ENCODE results near the gene ZDHHC17. TPM values are rescaled to one million over a fixed set of nuclear protein-coding genes. Genes with fewer than 3 reads are reported as not detected.
A peak's percentile ranks its signal among the peaks of the same experiment; 100 is the strongest.

ZDHHC17 gene
- total RNA-seq, 2 experiments from 2014 or later: 31.7 to 37.4 TPM

DNA sequence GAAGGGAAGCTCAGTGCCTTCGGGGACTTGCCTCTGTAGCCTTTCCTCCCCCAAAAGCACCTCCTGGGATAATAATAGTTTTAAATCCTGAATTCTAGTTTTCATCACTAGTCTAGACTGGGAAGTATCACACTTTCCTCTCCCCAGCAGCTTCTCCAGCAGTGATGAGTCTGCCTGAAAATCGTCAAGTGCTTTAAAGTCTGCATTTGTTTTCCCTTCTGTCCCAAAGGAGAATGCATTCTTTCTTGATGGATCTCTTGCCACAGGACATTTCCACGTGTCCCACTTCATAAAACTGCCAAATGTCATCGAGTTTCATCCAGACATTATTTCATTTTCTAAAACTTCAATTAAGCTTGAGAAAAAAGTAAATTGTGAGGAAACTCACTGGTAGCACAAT is 99.9 kb downstream of the ZDHHC17 start:
- POLR2A ChIA-PET: no interaction called here

DNA sequence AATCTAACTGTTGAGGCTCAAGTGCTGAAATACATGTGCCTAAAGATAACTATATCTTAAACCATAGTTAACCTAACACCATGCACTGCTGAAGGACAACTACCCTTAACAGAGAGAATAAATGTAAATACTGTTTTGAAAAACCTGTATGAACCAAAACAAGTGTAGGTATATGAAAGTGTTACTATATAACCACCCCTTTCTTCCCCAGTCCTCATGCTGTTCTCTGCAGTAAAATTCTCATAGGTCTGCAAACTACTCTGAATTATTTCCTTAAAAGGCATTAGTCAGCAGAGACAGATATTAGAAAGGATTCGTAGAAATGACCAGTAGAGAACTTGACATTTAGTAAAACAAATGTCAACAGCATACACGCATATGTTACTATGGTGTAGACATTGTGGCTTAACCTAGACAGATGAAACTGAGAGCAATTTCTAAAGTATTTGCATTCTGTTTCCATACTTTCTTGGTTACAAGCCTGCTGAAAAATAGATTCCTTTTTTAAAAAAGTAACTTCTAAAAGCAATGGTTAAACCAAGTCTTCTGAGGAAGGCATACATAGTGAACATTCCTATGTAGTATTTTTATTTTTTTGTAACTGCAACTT is 101.0 kb downstream of the ZDHHC17 start:
- no peaks in the 10 kb centered on the region for H3K9me3 Mint-ChIP-seq
- POLR2A ChIA-PET: no interaction called here

More for the DNA sequence above, 99.9 kb downstream of the ZDHHC17 start:
- no peak for ATAC-seq (ENCODE audit: low read depth)
- Mint-ChIP-seq H3K9me3 (no peaks in the 10 kb centered on the region), H3K4me1 (no peaks in the 10 kb centered on the region), H3K27ac (no peak overlapping the region), H3K4me3 (no peak overlapping the region), H3K36me3 (peaks cover 1% of the 10 kb centered on the region), H3K27me3 (peaks cover 5% of the 10 kb centered on the region)
- no peak for DNase-seq

DNA sequence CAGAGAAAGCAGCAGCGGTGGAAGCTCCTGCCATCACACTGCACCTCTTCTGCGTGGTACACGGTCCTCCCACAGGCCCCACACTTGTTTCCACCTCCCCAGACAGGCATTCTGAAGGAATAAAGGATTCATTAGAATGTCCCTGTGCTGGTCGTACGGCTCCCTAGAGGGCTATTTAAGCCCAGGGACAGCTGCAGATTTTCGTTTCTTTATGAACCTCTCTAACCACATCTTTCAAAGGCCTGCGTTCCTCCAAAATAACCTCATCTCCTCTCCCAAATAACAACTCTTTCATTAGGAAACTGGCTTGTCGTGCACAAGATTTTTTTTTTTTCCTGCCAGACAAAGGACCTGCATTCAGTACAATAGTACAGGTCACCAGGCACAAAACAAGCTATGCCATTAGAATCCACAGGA is 102.2 kb downstream of the ZDHHC17 start:
- no peak overlapping the region for H3K4me3 Mint-ChIP-seq
- peaks cover 8% of the 10 kb centered on the region for H3K27me3 Mint-ChIP-seq
- H3K4me1 Mint-ChIP-seq: no peaks in the 10 kb centered on the region
- ATAC-seq (ENCODE audit: low read depth) (no peak), DNase-seq (no peak)
- no peak overlapping the region for H3K27ac Mint-ChIP-seq
- POLR2A ChIA-PET: no interaction called here
- H3K9me3 Mint-ChIP-seq: no peaks in the 10 kb centered on the region
- peaks cover 1% of the 10 kb centered on the region for H3K36me3 Mint-ChIP-seq

More for the DNA sequence above, 101.0 kb downstream of the ZDHHC17 start:
- H3K27ac Mint-ChIP-seq: no peak overlapping the region
- no peaks in the 10 kb centered on the region for H3K4me1 Mint-ChIP-seq
- H3K36me3 Mint-ChIP-seq: peaks cover 1% of the 10 kb centered on the region
- H3K27me3 Mint-ChIP-seq: peaks cover 5% of the 10 kb centered on the region
- H3K4me3 Mint-ChIP-seq: no peak overlapping the region
- DNase-seq (no peak), ATAC-seq (ENCODE audit: low read depth) (no peak)

DNA sequence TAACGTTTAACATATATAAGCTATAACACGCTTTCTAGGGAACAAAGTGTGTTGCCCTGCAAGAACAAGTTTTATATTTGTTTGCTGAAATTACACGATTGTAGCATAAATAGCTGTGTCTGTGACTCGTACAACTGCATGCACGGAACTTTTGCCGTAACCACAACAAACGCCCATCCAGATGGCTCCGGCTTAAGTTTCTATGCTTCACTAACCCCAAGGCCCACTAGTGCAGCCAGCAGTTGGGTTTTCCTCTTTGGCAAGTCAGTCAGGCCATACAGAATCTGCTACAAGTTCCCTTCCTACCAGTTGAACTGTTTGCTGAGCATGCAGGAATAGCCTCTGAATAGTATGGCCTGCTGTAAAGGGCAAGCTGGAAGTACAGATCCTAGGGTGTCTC is 102.8 kb downstream of the ZDHHC17 start:
- no peaks in the 10 kb centered on the region for H3K4me1 Mint-ChIP-seq
- no peak for DNase-seq
- H3K4me3 Mint-ChIP-seq: no peak overlapping the region
- POLR2A ChIA-PET: no interaction called here
- ATAC-seq (ENCODE audit: low read depth): no peak
- peaks cover 8% of the 10 kb centered on the region for H3K27me3 Mint-ChIP-seq
- no peak overlapping the region for H3K27ac Mint-ChIP-seq
- H3K36me3 Mint-ChIP-seq: no peaks in the 10 kb centered on the region
- H3K9me3 Mint-ChIP-seq: no peaks in the 10 kb centered on the region

DNA sequence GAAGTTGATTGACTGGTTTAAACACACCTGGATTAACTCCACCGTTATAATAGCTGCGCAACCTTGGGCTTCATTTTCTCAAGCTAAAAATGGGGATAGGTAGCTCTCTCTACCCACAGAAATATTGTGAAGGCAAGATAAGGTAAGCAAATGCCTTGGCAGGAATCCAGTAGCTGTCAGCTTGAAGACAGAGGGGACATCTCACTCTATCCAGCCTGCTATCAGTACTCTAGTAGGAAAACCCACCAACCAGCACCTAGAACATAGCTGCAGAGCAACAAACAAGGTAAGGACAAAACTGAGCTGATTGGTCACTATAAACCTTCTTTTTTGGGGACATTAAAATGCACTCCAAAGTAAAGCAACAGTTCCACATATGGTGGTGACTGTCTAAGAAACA is 107.2 kb downstream of the ZDHHC17 start:
- H3K9me3 Mint-ChIP-seq: no peaks in the 10 kb centered on the region

DNA sequence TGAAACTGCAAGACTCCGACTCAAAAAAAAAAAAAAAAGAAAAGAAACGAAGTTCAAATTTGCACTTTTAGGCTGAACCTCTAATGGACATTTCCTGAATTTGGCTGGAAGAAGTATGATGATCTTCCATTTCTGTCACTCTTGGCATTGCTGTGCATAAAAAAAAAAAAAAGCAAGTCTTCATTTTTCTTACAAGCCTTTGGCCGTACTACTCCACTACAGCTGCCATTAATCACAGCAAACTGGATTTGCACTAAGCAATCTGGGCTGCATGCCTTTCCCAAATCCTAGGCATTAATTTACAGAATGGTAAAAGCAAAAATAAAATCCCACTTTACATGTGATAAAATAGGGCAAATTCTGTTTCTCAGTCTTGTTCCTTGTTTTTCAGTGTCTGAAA is 107.8 kb downstream of the ZDHHC17 start:
- POLR2A ChIA-PET: no interaction called here
- no peaks in the 10 kb centered on the region for H3K9me3 Mint-ChIP-seq
- H3K4me3 Mint-ChIP-seq: no peak overlapping the region
- H3K27me3 Mint-ChIP-seq: peaks cover 16% of the 10 kb centered on the region
- H3K27ac Mint-ChIP-seq: no peak overlapping the region
- DNase-seq (no peak), ATAC-seq (ENCODE audit: low read depth) (no peak)
- no peaks in the 10 kb centered on the region for H3K4me1 Mint-ChIP-seq
- H3K36me3 Mint-ChIP-seq: no peaks in the 10 kb centered on the region

More for the DNA sequence above, 107.2 kb downstream of the ZDHHC17 start:
- no peak overlapping the region for H3K4me3 Mint-ChIP-seq
- no peaks in the 10 kb centered on the region for H3K4me1 Mint-ChIP-seq
- POLR2A ChIA-PET: interaction anchor here (0.6 kb wide), 1 partner anchor 1450 kb away, joined by 3 read pairs; no protein-coding TSS in a partner anchor
- peaks cover 9% of the 10 kb centered on the region for H3K27me3 Mint-ChIP-seq
- no peak for ATAC-seq (ENCODE audit: low read depth)
- no peaks in the 10 kb centered on the region for H3K36me3 Mint-ChIP-seq
- DNase-seq: no peak
- H3K27ac Mint-ChIP-seq: no peak overlapping the region

DNA sequence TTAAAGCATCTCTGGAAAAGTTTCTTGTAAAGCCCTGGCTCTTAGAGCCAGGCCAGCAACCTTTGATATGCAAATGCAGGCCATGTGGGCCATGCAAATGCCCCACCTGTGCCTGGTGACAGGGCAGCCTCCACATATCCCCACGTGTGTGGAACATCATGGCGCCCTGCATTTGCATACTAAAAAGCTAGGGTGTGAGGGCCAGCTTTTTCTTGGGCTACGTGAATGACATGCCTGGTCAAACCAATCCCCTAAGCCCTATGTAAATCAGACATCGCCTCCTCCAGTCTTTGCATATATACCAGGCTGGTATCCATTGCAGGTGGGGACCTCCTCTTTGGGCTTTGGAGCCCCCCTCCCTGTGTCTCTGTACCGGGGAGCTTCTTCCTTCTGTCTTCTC is 108.5 kb downstream of the ZDHHC17 start:
- peaks cover 22% of the 10 kb centered on the region for H3K27me3 Mint-ChIP-seq
- DNase-seq (no peak), ATAC-seq (ENCODE audit: low read depth) (no peak)
- POLR2A ChIA-PET: no interaction called here
- no peak overlapping the region for H3K4me3 Mint-ChIP-seq
- no peaks in the 10 kb centered on the region for H3K4me1 Mint-ChIP-seq
- H3K36me3 Mint-ChIP-seq: no peaks in the 10 kb centered on the region
- H3K9me3 Mint-ChIP-seq: no peaks in the 10 kb centered on the region
- no peak overlapping the region for H3K27ac Mint-ChIP-seq

DNA sequence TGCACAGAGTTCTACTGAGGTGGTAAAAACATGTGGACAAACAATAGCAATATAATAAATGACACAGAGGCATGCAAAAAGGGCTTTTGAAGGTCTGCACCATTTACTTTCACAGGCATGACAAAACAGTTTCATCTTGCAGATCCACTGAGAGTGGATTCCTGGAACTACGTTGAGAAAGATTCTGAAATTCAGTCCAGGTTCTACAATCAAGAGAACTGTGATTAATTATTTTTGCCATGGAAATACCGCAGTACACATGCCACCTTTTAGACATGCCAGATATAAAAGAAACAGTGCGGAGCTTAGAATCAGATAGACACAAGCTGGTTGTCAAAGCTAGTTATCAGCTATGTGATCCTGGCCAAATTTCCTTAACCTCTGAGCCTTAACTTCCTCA is 110.1 kb downstream of the ZDHHC17 start:
- H3K9me3 Mint-ChIP-seq: no peaks in the 10 kb centered on the region
- POLR2A ChIA-PET: no interaction called here
- H3K4me1 Mint-ChIP-seq: peaks cover 5% of the 10 kb centered on the region
- H3K27ac Mint-ChIP-seq: no peak overlapping the region
- peaks cover 2% of the 10 kb centered on the region for H3K36me3 Mint-ChIP-seq
- H3K27me3 Mint-ChIP-seq: peaks cover 35% of the 10 kb centered on the region
- no peak overlapping the region for H3K4me3 Mint-ChIP-seq
- no peak for ATAC-seq (ENCODE audit: low read depth)
- no peak for DNase-seq

DNA sequence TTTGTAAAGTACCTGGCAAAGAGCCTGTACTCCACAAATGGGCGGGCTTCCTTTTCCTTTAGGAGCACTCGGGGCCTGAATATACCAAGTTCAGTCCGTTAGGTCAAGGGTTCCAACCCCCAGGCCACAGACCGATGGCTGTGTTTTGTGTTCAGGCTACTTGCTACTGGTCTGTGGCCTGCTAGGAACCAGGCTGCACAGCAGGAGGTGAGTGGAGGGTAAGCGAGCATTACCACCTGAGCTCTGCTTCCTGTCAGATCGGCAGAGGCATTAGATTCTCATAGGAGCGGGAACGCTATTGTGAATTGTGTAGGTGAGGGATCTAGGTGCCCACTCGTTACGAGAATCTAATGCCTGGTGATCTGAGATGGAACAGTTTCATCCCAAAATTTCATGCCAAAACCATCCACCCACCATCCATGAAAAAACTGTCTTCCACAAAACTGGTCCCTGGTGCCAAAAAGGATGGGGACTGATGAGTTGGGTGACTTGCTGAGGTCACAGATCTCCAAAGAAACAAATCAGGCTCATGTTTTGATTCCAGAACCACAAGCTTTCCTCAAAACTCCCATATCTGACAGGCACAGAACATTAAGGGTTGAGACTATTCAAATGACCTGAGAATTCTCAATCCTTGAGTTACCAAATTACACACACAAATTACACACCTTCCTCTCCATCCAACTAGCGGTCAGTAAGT is 110.7 kb downstream of the ZDHHC17 start:
- Mint-ChIP-seq H3K27ac (no peak overlapping the region), H3K9me3 (no peaks in the 10 kb centered on the region)

DNA sequence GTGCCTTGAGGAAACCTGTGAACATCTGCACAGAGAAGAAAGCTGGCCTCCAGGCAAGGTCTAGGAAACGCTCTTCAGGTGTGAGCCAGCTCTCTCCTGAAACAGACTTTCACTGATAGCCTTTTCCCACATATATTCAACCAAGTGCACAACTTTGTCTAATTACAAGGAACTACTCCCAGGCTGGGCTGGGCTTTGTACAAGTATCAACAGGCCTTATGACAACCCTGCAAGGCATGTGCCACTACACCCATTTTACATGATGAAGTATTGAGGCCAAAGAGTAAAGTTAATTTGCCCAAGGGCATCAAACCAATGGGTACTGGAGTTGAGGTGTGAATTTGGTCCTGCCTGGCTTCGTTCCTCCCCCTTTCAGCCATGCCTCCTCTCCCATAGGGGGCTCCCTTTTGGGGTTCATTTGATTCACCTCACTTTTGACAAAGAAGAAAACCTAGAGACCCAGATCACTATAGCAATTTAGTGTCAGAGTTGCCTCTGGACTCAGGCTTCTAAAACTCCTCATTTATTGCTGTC is 112.8 kb downstream of the ZDHHC17 start:
- POLR2A ChIA-PET: no interaction called here
- Mint-ChIP-seq H3K36me3 (peaks cover 2% of the 10 kb centered on the region), H3K27me3 (peaks cover 55% of the 10 kb centered on the region), H3K27ac (no peak overlapping the region), H3K9me3 (no peaks in the 10 kb centered on the region), H3K4me3 (no peak overlapping the region), H3K4me1 (peaks cover 8% of the 10 kb centered on the region)
- ATAC-seq (ENCODE audit: low read depth) (no peak), DNase-seq (no peak)

More for the DNA sequence above, 110.7 kb downstream of the ZDHHC17 start:
- Mint-ChIP-seq H3K4me1 (peaks cover 7% of the 10 kb centered on the region), H3K36me3 (peaks cover 2% of the 10 kb centered on the region), H3K27me3 (peaks cover 39% of the 10 kb centered on the region), H3K4me3 (no peak overlapping the region)
- DNase-seq: no peak
- POLR2A ChIA-PET: no interaction called here
- ATAC-seq (ENCODE audit: low read depth): no peak

DNA sequence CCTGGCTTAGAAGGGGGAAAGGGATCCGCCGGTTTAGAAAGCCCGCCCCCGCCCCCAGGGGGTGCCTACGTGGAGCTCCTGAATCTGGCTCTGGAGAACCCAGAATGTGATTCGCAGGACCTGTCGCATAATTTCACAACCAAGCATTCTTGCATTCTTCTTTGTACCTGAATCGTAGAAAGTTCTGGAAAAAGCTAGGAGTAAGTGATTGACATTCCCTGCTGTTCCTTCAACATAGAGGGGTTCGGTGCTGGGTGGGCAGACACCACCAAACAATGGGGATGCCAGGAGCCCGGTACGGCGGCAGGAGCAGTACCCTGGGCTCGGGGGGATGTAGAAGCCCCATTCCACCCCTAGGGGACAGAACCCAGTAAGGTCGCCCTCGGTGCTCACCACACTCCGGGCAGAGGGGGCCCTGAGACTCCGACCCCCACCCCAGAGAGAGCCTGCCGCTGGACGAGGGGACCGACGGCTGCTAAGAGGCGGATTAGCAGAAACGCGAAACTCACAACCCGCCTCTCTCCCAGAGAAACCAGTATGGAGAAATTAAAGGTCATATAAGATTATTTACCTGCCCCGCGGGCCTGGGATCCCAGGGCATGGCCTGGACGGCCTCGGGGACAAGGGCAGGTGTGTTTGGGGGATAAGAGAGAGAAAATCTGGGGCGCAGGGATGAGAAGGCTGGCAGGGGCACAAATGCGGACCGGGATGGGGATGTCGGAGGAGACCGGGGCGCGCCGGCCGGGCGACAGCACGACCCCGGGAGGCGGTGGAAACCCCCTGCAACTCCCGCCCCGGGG is 114.4 kb downstream of the ZDHHC17 start:
- Mint-ChIP-seq H3K4me1 (peaks cover 8% of the 10 kb centered on the region), H3K9me3 (no peaks in the 10 kb centered on the region), H3K4me3 (peak overlapping the region; percentile 99), H3K27ac (no peak overlapping the region), H3K27me3 (peaks cover 64% of the 10 kb centered on the region), H3K36me3 (peaks cover 2% of the 10 kb centered on the region)
- POLR2A ChIA-PET: no interaction called here
- DNase-seq: peak; percentile 32
- ATAC-seq (ENCODE audit: low read depth): peak; percentile 53

DNA sequence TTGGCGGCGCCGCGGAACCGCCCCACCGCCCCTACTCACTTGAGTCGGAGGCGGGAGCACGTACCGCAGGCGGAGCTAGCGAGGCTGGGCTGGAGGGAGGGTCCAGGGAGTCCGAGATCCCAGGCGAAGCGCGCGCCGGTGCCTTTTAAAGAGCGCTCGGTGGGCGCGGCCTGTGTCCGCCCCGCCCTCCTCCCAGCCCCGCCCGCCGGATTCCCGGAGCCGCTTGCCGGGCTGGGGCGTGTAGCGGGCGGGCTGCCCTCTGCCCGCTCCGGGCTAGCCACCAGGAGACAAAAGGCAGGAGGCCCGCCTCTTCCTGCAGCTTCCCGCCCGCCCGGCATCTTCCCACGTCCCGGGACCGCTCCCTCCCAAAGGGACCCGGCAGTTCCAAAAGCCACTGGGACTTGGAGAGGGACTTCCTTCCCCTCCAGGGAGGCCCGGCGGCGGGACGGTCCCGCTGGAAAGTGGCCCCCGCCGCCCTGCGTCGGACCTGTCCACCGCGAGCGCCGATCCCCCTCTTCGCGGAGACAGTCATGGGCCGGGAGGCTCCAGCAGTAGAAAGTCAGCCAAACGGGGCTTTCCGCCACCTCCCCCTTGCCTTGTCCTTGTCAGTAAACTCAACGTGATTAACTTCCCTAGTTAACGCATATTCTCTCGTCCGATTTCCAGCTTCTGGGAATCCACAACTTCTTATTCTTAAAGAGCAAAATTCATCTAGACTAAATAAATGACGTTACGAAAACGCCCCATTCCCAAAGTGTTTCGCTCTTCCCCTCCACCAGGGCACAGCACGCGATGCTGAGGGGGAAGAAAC is 115.2 kb downstream of the ZDHHC17 start, which contains the start of gene CSRP2:
TSS of gene CSRP2 (minus strand) at position 121 of the 811 bp plus-strand sequence. CDS start 12,759 bp downstream, outside the sequence.
- H3K27me3 Mint-ChIP-seq: peaks cover 69% of the 10 kb centered on the region
- H3K36me3 Mint-ChIP-seq: peaks cover 2% of the 10 kb centered on the region
- H3K9me3 Mint-ChIP-seq: no peaks in the 10 kb centered on the region
- DNase-seq (peak; percentile 73), ATAC-seq (ENCODE audit: low read depth) (peak; percentile 83)
- H3K4me1 Mint-ChIP-seq: peaks cover 8% of the 10 kb centered on the region
- POLR2A ChIA-PET: no interaction called here
- peak within 1 kb of the TSS; percentile 99 for H3K4me3 Mint-ChIP-seq
- H3K27ac Mint-ChIP-seq: no peak within 1 kb of the TSS

Data from activated naive CD8-positive, alpha-beta T cell treated with anti-CD3 and anti-CD28 coated beads, Interleukin-2, amount 10 ng/mL, durations not matched to agents 7 days and 5 days (primary cell).